Kidney epithelial cell (primary cell): ENCODE measurements around the gene ACTG1. TPM values are rescaled to one million over a fixed set of nuclear protein-coding genes. Genes with fewer than 3 reads are reported as not detected.

ENCODE experiments used
- DNase-seq: peaks from one replicate; pipeline ENCODE4 v3.0.0-alpha.2; 2010; ENCODE audit warnings: low read depth
- H3K27me3 ChIP-seq: 2 replicates; pipeline ENCODE4 v1.6.0; 2011; ENCODE audit warnings: low read length; ENCODE audit not compliant: control insufficient read depth, insufficient read depth
- H3K36me3 ChIP-seq: 2 replicates; pipeline ENCODE4 v1.5.1; 2011; ENCODE audit warnings: low read length; ENCODE audit not compliant: control insufficient read depth, insufficient read depth
- H3K4me3 ChIP-seq: 2 replicates; pipeline ENCODE4 v1.5.1; 2011; ENCODE audit warnings: low read depth, mild to moderate bottlenecking, control low read depth, low read length
- total RNA-seq: library from RNA; depleted of rRNA; stranded (reverse); fragments of >200 nt; gene quantifications from 2 replicates; pipeline ENCODE4 v1.2.3, GENCODE V29; 2015
- TF ChIP-seq, protein P1 (sequence below): IDR thresholded peaks from 2 replicates; pipeline ENCODE4 v1.5.1; 2011; ENCODE audit warnings: mild to moderate bottlenecking, moderate library complexity, low read length, control low read depth, inconsistent platforms; ENCODE audit not compliant: insufficient read depth, poor library complexity, severe bottlenecking

The ACTG1 gene
- total RNA-seq, 1 donor from 2014 or later: 9,424 TPM

DNA sequence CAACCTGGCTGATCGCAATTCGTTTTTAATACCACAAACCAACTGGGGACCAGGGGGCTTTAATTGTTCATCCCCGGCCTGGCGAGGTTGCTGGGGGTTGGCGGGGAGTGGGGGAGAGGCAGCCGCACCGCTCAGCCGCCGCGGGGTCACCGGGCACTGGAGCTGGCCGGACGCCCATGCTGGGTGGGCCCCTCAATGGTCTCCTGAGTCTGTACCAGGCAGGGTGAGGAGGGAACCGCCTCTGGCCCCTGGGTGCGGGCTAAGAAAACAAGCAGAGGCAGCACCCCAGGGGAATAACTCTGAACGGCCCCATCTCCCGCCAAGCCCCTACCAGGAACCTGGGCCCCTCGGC lies 43.9 kb downstream of the ACTG1 start:
- no peak overlapping the region for H3K4me3 ChIP-seq
- no peaks in the 10 kb centered on the region for H3K27me3 ChIP-seq
- no peak for DNase-seq
- TF ChIP-seq, protein P1, sequence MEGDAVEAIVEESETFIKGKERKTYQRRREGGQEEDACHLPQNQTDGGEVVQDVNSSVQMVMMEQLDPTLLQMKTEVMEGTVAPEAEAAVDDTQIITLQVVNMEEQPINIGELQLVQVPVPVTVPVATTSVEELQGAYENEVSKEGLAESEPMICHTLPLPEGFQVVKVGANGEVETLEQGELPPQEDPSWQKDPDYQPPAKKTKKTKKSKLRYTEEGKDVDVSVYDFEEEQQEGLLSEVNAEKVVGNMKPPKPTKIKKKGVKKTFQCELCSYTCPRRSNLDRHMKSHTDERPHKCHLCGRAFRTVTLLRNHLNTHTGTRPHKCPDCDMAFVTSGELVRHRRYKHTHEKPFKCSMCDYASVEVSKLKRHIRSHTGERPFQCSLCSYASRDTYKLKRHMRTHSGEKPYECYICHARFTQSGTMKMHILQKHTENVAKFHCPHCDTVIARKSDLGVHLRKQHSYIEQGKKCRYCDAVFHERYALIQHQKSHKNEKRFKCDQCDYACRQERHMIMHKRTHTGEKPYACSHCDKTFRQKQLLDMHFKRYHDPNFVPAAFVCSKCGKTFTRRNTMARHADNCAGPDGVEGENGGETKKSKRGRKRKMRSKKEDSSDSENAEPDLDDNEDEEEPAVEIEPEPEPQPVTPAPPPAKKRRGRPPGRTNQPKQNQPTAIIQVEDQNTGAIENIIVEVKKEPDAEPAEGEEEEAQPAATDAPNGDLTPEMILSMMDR: no peak
- no peaks in the 10 kb centered on the region for H3K36me3 ChIP-seq

DNA sequence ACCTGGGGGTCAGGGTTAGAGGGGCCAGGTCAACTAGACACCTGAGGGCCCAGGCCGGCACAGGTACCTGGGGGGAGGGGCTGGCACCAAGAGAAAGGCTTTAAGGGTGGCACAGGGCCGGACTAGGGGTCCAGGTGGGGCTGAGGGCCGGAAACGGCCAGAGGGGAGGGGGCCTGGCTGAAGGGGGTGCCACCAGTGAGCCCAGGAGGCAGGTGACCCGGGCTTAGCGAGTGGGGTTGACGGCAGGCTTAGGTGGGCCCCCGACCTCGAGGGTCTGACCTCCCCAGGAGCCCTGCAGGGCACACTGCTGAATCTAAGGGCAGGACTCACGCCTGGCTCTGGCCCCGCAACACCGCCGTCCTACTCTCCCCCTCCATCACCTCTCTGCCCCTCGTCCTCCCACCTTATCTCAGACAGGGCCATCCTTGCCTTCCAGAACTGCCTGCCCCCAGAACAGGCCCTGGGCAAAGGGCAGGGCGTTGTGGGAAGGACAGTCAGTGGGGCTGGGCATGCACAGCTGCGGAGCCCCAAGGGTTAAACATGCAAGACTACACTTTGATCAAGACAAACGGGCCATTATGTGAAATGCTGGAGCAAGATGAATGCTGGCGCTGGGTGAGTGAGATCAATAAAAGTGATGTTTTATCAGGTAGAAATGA lies 44.4 kb downstream of the ACTG1 start:
- no peak for DNase-seq

DNA sequence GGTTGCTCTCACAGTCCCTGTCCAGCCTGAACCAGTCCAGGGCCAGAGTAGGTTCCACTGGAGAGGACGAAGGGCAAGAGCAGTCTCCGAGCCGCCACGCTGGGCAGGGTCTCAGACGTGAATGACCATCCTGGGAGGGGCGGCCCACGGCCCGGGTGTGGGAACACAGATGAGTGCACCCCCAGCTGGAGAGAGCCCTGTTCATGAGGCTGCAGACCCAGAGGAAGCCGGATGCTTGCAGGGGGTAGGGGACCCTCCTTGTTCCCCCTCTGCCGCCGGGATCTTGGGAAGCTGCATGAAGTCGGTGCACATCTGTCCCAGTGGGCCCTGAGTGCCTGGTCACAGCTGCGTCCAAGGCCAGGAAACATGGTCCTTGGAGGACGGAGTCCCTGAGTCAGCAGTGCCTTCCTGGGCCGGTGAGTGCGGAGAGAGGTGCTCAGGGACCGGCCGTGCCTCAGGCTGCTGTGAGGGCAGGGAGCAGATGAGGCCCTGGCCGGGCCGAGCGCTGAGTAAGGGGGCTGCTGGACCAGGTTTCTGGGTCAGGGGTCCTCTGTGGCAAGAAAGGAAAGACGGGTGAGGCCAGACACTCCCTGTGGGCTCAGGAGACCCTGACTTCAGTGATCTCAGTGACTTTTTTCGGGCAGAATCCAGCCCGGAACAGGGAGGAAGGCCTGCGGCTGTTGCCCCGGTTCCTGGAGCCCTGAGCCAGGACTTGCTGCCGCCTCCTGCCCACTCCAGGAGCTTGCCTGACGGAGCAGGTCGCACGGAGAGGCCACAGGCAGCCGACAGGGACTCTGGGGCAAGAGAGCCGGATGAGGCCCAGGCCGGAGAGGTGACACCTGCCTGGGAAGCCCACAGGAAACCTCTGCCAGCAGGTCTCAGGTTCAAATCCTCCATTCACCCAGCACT lies 45.8 kb downstream of the ACTG1 start:
- no peak overlapping the region for H3K4me3 ChIP-seq
- no peaks in the 10 kb centered on the region for H3K27me3 ChIP-seq
- DNase-seq: no peak
- TF ChIP-seq, protein P1: no peak
- no peaks in the 10 kb centered on the region for H3K36me3 ChIP-seq

More for the DNA sequence above, 44.4 kb downstream of the ACTG1 start:
- no peak overlapping the region for H3K4me3 ChIP-seq
- H3K36me3 ChIP-seq: no peaks in the 10 kb centered on the region
- H3K27me3 ChIP-seq: no peaks in the 10 kb centered on the region
- TF ChIP-seq, protein P1: no peak

DNA sequence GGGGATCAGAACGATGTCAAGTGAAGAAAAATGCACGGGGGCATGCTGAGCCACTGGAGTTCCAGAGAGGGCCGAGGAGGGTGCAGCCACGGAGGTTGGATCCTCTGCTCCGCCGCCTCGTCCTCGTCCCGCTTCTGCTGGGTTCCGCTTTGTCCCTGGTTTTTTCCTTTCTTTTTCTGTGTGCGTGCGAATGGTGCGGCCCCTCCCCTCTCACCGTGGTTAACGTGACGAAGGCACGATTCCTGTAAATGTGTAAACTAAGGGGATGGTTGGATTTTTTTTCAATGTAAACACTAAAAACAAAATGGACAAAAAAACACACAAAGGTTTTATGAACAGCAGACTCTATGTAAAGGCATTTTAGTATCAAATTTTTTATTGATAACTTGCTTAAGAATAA lies 46.7 kb downstream of the ACTG1 start:
- no peak for DNase-seq
- Histone ChIP-seq H3K27me3 (no peaks in the 10 kb centered on the region), H3K36me3 (no peaks in the 10 kb centered on the region), H3K4me3 (no peak overlapping the region)
- TF ChIP-seq, protein P1: no peak

DNA sequence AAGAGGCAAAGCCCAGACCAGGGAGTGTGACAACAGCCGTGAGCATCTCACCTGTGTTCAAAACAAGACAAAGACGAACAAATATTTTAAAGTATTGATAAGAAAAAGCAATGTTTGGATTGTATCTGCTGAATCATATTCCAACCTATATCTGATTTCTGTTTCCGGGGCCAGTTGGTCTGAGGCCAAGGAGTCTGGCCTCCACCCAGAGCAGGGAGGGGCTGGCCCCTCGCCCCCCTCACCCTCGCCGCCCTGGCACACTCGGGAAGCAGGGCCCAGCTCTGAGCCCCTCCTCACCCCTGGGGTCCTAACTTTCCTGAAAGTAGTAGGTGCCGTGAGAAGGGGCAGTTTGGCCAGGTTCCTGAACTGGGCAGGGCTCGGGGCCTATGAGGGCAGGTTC lies 48.0 kb downstream of the ACTG1 start:
- H3K36me3 ChIP-seq: no peaks in the 10 kb centered on the region

More for the DNA sequence above, 48.0 kb downstream of the ACTG1 start:
- Histone ChIP-seq H3K27me3 (no peaks in the 10 kb centered on the region), H3K4me3 (no peak overlapping the region)
- DNase-seq: no peak
- TF ChIP-seq, protein P1: no peak
